ENCODE measurements around the gene EMILIN2. TPM values are rescaled to one million over a fixed set of nuclear protein-coding genes. Genes with fewer than 3 reads are reported as not detected.

Gene EMILIN2
- polyA plus RNA-seq, 1 experiment, result 7.6 TPM

GRCh38 chr18:2884706-2885285 is 38.0 kb downstream of the EMILIN2 start:
- TF ChIP-seq, protein P1, sequence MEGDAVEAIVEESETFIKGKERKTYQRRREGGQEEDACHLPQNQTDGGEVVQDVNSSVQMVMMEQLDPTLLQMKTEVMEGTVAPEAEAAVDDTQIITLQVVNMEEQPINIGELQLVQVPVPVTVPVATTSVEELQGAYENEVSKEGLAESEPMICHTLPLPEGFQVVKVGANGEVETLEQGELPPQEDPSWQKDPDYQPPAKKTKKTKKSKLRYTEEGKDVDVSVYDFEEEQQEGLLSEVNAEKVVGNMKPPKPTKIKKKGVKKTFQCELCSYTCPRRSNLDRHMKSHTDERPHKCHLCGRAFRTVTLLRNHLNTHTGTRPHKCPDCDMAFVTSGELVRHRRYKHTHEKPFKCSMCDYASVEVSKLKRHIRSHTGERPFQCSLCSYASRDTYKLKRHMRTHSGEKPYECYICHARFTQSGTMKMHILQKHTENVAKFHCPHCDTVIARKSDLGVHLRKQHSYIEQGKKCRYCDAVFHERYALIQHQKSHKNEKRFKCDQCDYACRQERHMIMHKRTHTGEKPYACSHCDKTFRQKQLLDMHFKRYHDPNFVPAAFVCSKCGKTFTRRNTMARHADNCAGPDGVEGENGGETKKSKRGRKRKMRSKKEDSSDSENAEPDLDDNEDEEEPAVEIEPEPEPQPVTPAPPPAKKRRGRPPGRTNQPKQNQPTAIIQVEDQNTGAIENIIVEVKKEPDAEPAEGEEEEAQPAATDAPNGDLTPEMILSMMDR (IDR thresholded peaks at IDR 0.05; ENCODE audit: insufficient read depth, low read depth, low read length), result no peak
- POLR2A ChIA-PET, result no interaction called here
- no peak for DNase-seq (ENCODE audit: low read depth)
- H3K4me3 ChIP-seq (ENCODE audit: low read depth, low read length), result no peak overlapping the region
- no peaks in the 10 kb centered on the region for H3K27me3 ChIP-seq (ENCODE audit: control insufficient read depth, insufficient read depth, low read length)
- CTCF ChIA-PET, result no interaction called here
- no peaks in the 10 kb centered on the region for H3K36me3 ChIP-seq (ENCODE audit: control insufficient read depth, insufficient read depth, low read length)

DNA sequence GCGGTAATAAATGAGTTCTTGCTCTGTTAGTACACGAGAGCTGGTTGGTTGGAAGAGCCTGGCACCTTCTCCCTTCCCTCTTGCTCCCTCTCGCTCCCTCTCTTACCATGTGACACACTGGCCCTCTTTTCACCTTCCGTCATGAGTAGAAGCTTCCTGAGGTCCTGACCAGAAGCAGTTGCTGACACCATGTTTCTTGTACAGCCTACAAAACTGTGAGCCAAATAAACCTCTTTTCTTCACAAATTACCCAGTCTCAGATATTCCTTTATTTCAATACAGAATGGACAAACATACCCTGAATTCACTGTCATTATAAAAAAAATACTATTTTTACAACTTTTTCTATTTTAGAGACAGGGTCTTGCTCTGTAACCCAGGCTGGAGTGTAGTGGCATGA is 40.7 kb downstream of the EMILIN2 start:
- DNase-seq (ENCODE audit: low read depth), result no peak
- ChIA-PET CTCF (no interaction called here), POLR2A (no interaction called here)
- no peaks in the 10 kb centered on the region for H3K36me3 ChIP-seq (ENCODE audit: control insufficient read depth, insufficient read depth, low read length)
- H3K4me3 ChIP-seq (ENCODE audit: low read depth, low read length), result no peak overlapping the region
- H3K27me3 ChIP-seq (ENCODE audit: control insufficient read depth, insufficient read depth, low read length), result no peaks in the 10 kb centered on the region
- TF ChIP-seq, protein P1 (IDR thresholded peaks at IDR 0.05; ENCODE audit: insufficient read depth, low read depth, low read length), result no peak

DNA sequence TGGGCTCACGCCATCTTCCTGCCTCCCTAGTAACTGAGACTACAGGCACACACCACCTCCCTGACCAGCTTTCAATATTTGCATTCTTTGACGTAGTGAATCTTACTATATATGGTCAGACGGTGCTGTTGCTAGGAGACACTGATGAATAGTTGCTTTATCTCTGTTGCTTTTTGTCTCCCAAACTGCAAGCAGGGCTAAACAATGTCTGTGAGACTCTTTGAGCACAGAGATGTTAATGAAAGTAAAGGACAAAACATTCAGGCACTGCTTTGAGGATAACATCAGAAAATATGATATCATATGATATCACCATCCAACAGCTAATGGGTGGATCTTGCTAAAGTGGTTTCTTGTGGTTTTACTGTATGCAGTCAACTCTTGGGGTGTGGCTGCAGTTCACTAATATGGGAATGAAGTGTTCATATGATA is 43.0 kb downstream of the EMILIN2 start:
- DNase-seq (ENCODE audit: low read depth), result no peak
- H3K36me3 ChIP-seq (ENCODE audit: control insufficient read depth, insufficient read depth, low read length), result no peaks in the 10 kb centered on the region
- H3K27me3 ChIP-seq (ENCODE audit: control insufficient read depth, insufficient read depth, low read length), result no peaks in the 10 kb centered on the region
- H3K4me3 ChIP-seq (ENCODE audit: low read depth, low read length), result no peak overlapping the region
- TF ChIP-seq, protein P1 (IDR thresholded peaks at IDR 0.05; ENCODE audit: insufficient read depth, low read depth, low read length), result no peak
- POLR2A ChIA-PET, result no interaction called here
- CTCF ChIA-PET, result interaction anchor here (1.3 kb wide), 1 partner anchor 10 kb away, joined by 6 read pairs; no protein-coding TSS in a partner anchor

DNA sequence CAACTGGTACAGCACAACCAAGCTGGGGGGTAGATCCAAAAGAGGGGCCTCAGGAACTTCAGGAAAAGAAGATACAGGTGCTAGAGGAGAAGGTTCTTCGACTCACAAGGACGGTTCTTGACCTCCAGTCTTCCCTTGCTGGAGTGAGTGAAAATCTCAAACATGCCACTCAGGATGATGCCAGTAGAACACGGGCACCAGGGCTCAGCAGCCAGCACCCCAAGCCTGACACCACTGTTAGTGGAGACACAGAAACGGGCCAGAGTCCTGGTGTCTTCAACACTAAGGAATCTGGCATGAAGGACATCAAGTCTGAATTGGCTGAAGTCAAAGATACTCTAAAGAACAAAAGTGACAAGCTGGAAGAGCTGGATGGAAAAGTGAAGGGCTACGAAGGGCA is 43.8 kb downstream of the EMILIN2 start:
- no peaks in the 10 kb centered on the region for H3K36me3 ChIP-seq (ENCODE audit: control insufficient read depth, insufficient read depth, low read length)
- no peaks in the 10 kb centered on the region for H3K27me3 ChIP-seq (ENCODE audit: control insufficient read depth, insufficient read depth, low read length)
- POLR2A ChIA-PET, result no interaction called here
- TF ChIP-seq, protein P1 (IDR thresholded peaks at IDR 0.05; ENCODE audit: insufficient read depth, low read depth, low read length), result no peak
- no peak overlapping the region for H3K4me3 ChIP-seq (ENCODE audit: low read depth, low read length)
- CTCF ChIA-PET, result interaction anchor here (1.1 to 1.3 kb wide), 2 partner anchors 9 to 12 kb away, joined by 3 to 6 read pairs; no protein-coding TSS in a partner anchor
- no peak for DNase-seq (ENCODE audit: low read depth)

DNA sequence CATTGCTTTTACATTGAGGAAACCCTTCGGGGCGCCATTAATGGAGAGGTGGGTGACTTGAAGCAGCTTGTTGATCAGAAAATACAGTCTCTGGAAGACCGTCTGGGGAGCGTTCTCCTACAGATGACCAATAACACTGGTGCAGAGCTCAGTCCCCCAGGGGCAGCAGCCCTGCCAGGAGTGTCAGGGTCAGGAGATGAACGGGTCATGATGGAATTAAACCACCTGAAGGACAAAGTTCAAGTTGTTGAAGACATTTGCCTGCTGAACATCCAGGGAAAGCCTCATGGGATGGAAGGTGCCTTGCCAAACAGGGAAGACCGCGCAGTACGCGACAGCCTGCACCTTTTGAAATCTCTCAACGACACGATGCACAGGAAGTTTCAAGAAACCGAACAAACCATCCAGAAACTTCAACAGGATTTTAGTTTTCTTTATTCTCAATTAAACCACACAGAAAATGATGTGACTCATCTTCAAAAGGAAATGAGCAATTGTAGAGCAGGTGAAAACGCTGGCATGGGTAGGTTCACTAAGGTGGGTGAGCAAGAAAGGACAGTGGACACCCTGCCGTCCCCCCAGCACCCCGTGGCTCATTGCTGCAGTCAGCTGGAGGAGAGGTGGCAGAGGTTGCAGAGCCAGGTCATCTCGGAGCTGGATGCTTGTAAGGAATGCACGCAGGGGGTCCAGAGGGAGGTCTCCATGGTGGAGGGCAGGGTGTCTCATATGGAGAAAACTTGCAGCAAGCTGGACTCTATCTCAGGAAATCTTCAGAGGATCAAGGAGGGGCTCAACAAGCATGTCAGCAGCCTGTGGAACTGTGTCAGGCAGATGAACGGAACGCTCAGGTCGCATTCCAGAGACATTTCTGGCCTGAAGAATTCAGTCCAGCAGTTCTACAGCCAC is 45.0 kb downstream of the EMILIN2 start:
- no peak for DNase-seq (ENCODE audit: low read depth)
- ChIA-PET POLR2A (no interaction called here), CTCF (interaction anchor here (1.1 kb wide), 1 partner anchor 11 kb away, joined by 3 read pairs; no protein-coding TSS in a partner anchor)
- H3K4me3 ChIP-seq (ENCODE audit: low read depth, low read length), result no peak overlapping the region
- H3K36me3 ChIP-seq (ENCODE audit: control insufficient read depth, insufficient read depth, low read length), result no peaks in the 10 kb centered on the region
- TF ChIP-seq, protein P1 (IDR thresholded peaks at IDR 0.05; ENCODE audit: insufficient read depth, low read depth, low read length), result no peak
- no peaks in the 10 kb centered on the region for H3K27me3 ChIP-seq (ENCODE audit: control insufficient read depth, insufficient read depth, low read length)

All from BJ (cell line).